ENCODE results near the gene LMBRD2. TPM values are rescaled to one million over a fixed set of nuclear protein-coding genes. Genes with fewer than 3 reads are reported as not detected.

LMBRD2 gene
- total and polyA plus RNA-seq, 2 of the 8 experiments (the other 6 are each of a cell fraction or from before 2014, with no cell fraction given): 1.1 to 4.1 TPM

DNA sequence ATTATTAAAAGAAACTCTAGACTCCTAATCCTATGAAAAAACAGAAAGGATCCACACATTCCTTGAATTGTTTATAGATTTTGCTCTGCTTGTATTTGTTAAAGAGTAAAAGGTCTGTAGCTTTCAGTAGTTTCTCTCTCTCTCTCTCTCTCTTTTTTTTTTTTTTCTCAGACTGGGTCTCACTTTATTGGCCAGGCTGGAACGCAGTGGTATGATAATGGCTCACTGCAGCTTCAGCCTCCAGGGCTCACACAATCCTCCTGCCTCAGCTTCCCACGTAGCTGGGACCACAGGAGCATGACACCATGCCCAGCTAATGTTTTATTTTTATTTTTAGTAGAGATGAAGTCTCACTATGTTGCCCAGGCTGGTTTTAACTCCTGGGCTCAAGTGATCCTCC is 94.3 kb downstream of the LMBRD2 start (continued):
- TF ChIP-seq HDAC2 (IDR thresholded peaks at IDR 0.05; ENCODE audit: borderline replicate concordance in 1 of 2, low read depth in 2 of 2, low read length in 2 of 2) (no peak), SIN3A (conservative IDR thresholded peaks at IDR 0.05 in 1 of 2, IDR thresholded peaks at IDR 0.05 in 1 of 2; ENCODE audit: low read depth in 1 of 2, low read length in 2 of 2) (no peak), SIRT6 (IDR thresholded peaks at IDR 0.05; ENCODE audit: low read length) (no peak)

Measured in H1 (cell line).